HCT116 (cell line): Measurements from ENCODE around the gene DAGLB. TPM values are rescaled to one million over a fixed set of nuclear protein-coding genes. Genes with fewer than 3 reads are reported as not detected.

ENCODE experiments used
- ATAC-seq: fragments of 200-7000 bp; cut with Tn5 transposase; 2 replicates; pipeline ENCODE4 v1.9.1; 2020; ENCODE audit warnings: mild to moderate bottlenecking, moderate library complexity
- BruUV-seq: library from RNA; stranded (reverse); fragments of 400-500 nt; replicated peaks from 2 replicates; lab custom pipeline; 2021; lab: Mats Ljungman, UMichigan
- CTCF ChIA-PET: fragments of 300-600 bp; sonication (Branson Sonifier 250); formaldehyde crosslinking; loops from one replicate; lab custom pipeline; 2021; ENCODE audit warnings: antibody characterized with exemption; lab: Charles Lee
- POLR2A ChIA-PET: fragments of 300-600, 350-600 bp; sonication (Branson Sonifier 250); formaldehyde crosslinking; loops from one replicate; lab custom pipeline; 2021; ENCODE audit warnings: antibody characterized with exemption; lab: Charles Lee
- RAD21 ChIA-PET, 2 experiments: fragments of 300-600 bp; sonication (Branson Sonifier 250); formaldehyde crosslinking; loops; one replicate each; lab custom pipeline; 2023; ENCODE audit warnings: low total read pairs in 2 of 2; ENCODE audit not compliant: uncharacterized antibody in 2 of 2, unreplicated experiment in 2 of 2, low non-redundant PET in 1 of 2; lab: Charles Lee
- DNase-seq: peaks from one replicate; pipeline ENCODE4 v3.0.0-alpha.2; 2010; ENCODE audit warnings: low read depth, low spot score
- H2AFZ ChIP-seq: fragments of 200-600 bp; shearing (Covaris generic), sonication (generic); 2 replicates; pipeline ENCODE4 v1.6.1; 2017; ENCODE audit warnings: low read depth, mixed run types, mixed read lengths, antibody characterized with exemption, low read length; ENCODE audit not compliant: poor library complexity, severe bottlenecking
- H3K27ac ChIP-seq: 2 replicates; pipeline ENCODE4 v1.5.1; 2012; ENCODE audit warnings: low read depth, low read length
- H3K27me3 ChIP-seq: fragments of 200-600 bp; sonication (generic); 2 replicates; pipeline ENCODE4 v1.6.1; 2016; ENCODE audit warnings: mixed run types, low read length, mixed read lengths; ENCODE audit not compliant: insufficient read depth
- H3K36me3 ChIP-seq, 2 experiments: fragments of 200-500 bp in 1 of 2; fragments of 200-600 bp in 1 of 2; sonication (Bioruptor generic) in 1 of 2; sonication (generic) in 1 of 2; 2 replicates each; pipeline versions ENCODE4 v1.5.1 to v1.6.1; 2014 to 2016; ENCODE audit warnings: low read length in 2 of 2, inconsistent platforms in 1 of 2, mixed read lengths in 1 of 2, mixed run types in 1 of 2; ENCODE audit not compliant: insufficient read depth in 2 of 2, control insufficient read depth in 1 of 2
- H3K4me1 ChIP-seq, 2 experiments: fragments of 200-600 bp in 1 of 2; sonication (generic) in 1 of 2; 2 replicates each; pipeline versions ENCODE4 v1.5.1 to v1.6.1; 2012 to 2017; ENCODE audit warnings: low read length in 2 of 2, inconsistent platforms in 1 of 2, mild to moderate bottlenecking in 1 of 2, mixed read lengths in 1 of 2, mixed run types in 1 of 2, moderate library complexity in 1 of 2; ENCODE audit not compliant: insufficient read depth in 2 of 2, control insufficient read depth in 1 of 2
- H3K4me2 ChIP-seq: fragments of 200-600 bp; sonication (generic); 2 replicates; pipeline ENCODE4 v1.6.1; 2017; ENCODE audit warnings: mixed run types, low read length, mixed read lengths
- H3K4me3 ChIP-seq, 2 experiments: fragments of 200-600 bp in 1 of 2; sonication (generic) in 1 of 2; replicated peaks in 1 of 2; 2 replicates each; pipeline ENCODE4 v1.5.1; 2011 to 2016; ENCODE audit warnings: low read length in 2 of 2, control low read depth in 1 of 2, low read depth in 1 of 2, mild to moderate bottlenecking in 1 of 2, mixed read lengths in 1 of 2, mixed run types in 1 of 2
- H3K79me2 ChIP-seq: fragments of 200-600 bp; sonication (generic); 2 replicates; pipeline ENCODE4 v1.6.1; 2017; ENCODE audit warnings: mild to moderate bottlenecking, mixed run types, low read length, moderate library complexity, mixed read lengths; ENCODE audit not compliant: insufficient read depth
- H3K9ac ChIP-seq: fragments of 200-600 bp; sonication (generic); 2 replicates; pipeline ENCODE4 v1.6.1; 2016; ENCODE audit warnings: low read length, mixed read lengths
- H3K9me2 ChIP-seq: fragments of 200-600 bp; sonication (generic), shearing (Covaris generic); 2 replicates; pipeline ENCODE4 v1.6.1; 2017; ENCODE audit warnings: mixed run types, mild to moderate bottlenecking, moderate library complexity; ENCODE audit not compliant: insufficient read depth
- H3K9me3 ChIP-seq, 2 experiments: fragments of 200-500 bp in 1 of 2; fragments of 200-600 bp in 1 of 2; sonication (Bioruptor generic) in 1 of 2; sonication (generic) in 1 of 2; 2 replicates each; pipeline ENCODE4 v1.6.1; 2014 to 2017; ENCODE audit warnings: low read length in 2 of 2, mixed read lengths in 2 of 2, inconsistent platforms in 1 of 2, low read depth in 1 of 2, mild to moderate bottlenecking in 1 of 2, mixed run types in 1 of 2, moderate library complexity in 1 of 2; ENCODE audit not compliant: control insufficient read depth in 1 of 2, insufficient read depth in 1 of 2
- H4K20me1 ChIP-seq: fragments of 200-600 bp; sonication (generic), shearing (Covaris generic); 2 replicates; pipeline ENCODE4 v1.6.1; 2017; ENCODE audit warnings: mixed run types, mild to moderate bottlenecking, moderate library complexity; ENCODE audit not compliant: insufficient read depth
- EGR1 ChIP-seq: IDR thresholded peaks from 2 replicates; pipeline ENCODE4 v1.6.1; 2012; ENCODE audit warnings: low read depth
- ELF1 ChIP-seq: IDR thresholded peaks from 2 replicates; pipeline ENCODE4 v1.6.1; 2012; ENCODE audit warnings: low read depth, borderline replicate concordance
- EZH2 ChIP-seq: fragments of 200-600 bp; sonication (generic); IDR thresholded peaks from 2 replicates; pipeline ENCODE4 v1.6.1; 2017; ENCODE audit warnings: antibody characterized with exemption, mixed run types
- JUND ChIP-seq: IDR thresholded peaks from 2 replicates; pipeline ENCODE4 v1.6.1; 2012
- RAD21 ChIP-seq: IDR thresholded peaks from 2 replicates; pipeline ENCODE4 v1.6.1; 2012; ENCODE audit warnings: low read depth, mild to moderate bottlenecking
- REST ChIP-seq: IDR thresholded peaks from 2 replicates; pipeline ENCODE4 v1.6.1; 2012; ENCODE audit warnings: low read depth
- SIN3A ChIP-seq: IDR thresholded peaks from 2 replicates; pipeline ENCODE4 v1.6.1; 2012; ENCODE audit warnings: low read depth
- SRF ChIP-seq: IDR thresholded peaks from 2 replicates; pipeline ENCODE4 v1.6.1; 2012; ENCODE audit warnings: low read depth
- ZBTB33 ChIP-seq: IDR thresholded peaks from 2 replicates; pipeline ENCODE4 v1.6.1; 2011; ENCODE audit warnings: mild to moderate bottlenecking, low read length, moderate library complexity; ENCODE audit not compliant: insufficient replicate concordance; ENCODE audit errors: extremely low read depth
- ZFX ChIP-seq: fragments of 450-650 bp; IDR thresholded peaks from 2 replicates; pipeline ENCODE4 v1.6.1; 2017
- intact Hi-C: fragments of 100-400 bp; cut with micrococcal nuclease; formaldehyde crosslinking; loops from 2 replicates; pipeline ENCODE4 v1.10.0; 2022
- total RNA-seq: library from RNA; stranded (reverse); gene quantifications from one replicate; pipeline ENCODE4 v1.2.1, GENCODE V29; 2021; ENCODE audit not compliant: unreplicated experiment

Gene DAGLB
- total RNA-seq, 1 experiment from 2014 or later: 30.2 TPM

GRCh38 chr7:6480323-6480660, 32.5 kb upstream of the DAGLB start:
- no peak overlapping the region for H3K27ac ChIP-seq
- H3K9ac ChIP-seq: no peak overlapping the region
- H2AFZ ChIP-seq: no peak overlapping the region
- TF ChIP-seq EGR1: no peak
- TF ChIP-seq SRF: no peak
- TF ChIP-seq EZH2: no peak
- TF ChIP-seq RAD21: no peak
- no peak for TF ChIP-seq ZBTB33
- no peak for TF ChIP-seq JUND
- no peak for TF ChIP-seq ELF1
- TF ChIP-seq SIN3A: no peak
- TF ChIP-seq REST: no peak
- TF ChIP-seq ZFX: no peak
- peaks cover 8 to 26% of the 10 kb centered on the region in 2 experiments; a peak in 2 of 4 replicates for H3K36me3 ChIP-seq
- H3K4me3 ChIP-seq: no peak overlapping the region
- ChIA-PET POLR2A (interaction anchor here (0.7 kb wide), 1 partner anchor 32 kb away, joined by 3 read pairs; no protein-coding TSS in a partner anchor), RAD21 (no interaction called here), CTCF (no interaction called here)
- DNase-seq: no peak
- peaks cover 10 to 24% of the 10 kb centered on the region in 2 experiments for H3K4me1 ChIP-seq
- ATAC-seq: no peak
- H3K79me2 ChIP-seq: peaks cover 87% of the 10 kb centered on the region
- no TSS peak for BruUV-seq
- H3K9me2 ChIP-seq: no peaks in the 10 kb centered on the region
- no peaks in the 10 kb centered on the region for H3K9me3 ChIP-seq
- H3K27me3 ChIP-seq: no peaks in the 10 kb centered on the region
- H3K4me2 ChIP-seq: no peak overlapping the region
- intact Hi-C loops: no loop called here
- peaks cover 28% of the 10 kb centered on the region; the same call in 1 of the 2 replicates for H4K20me1 ChIP-seq
